Activated T-helper 9 cell treated with anti-CD3 and anti-CD28 coated beads, Interleukin-2, amount 50 U/mL, for 16 hours (primary cell): ENCODE data around the gene RFT1.
A peak's percentile ranks its signal among the peaks of the same experiment; 100 is the strongest.

Source experiments
- DNase-seq: peaks from one replicate; pipeline ENCODE4 v3.0.0-alpha.2; 2020; ENCODE audit warnings: low read depth

Gene RFT1

GRCh38 chr3:53130179-53131061, at the start of gene RFT1:
Gene RFT1, minus strand, starts transcription at chr3:53130435. Its CDS starts 35 bp downstream, at chr3:53130400.
- peak; percentile 97 for DNase-seq

- DNase-seq: no peak
Observed at GRCh38 chr3:53179580-53179979, 49.3 kb upstream of the RFT1 start.

- DNase-seq: no peak
Observed at GRCh38 chr3:53178246-53178645, 48.0 kb upstream of the RFT1 start.

GRCh38 chr3:53175613-53176540, 45.6 kb upstream of the RFT1 start:
- DNase-seq: no peak

GRCh38 chr3:53174346-53175250, 44.4 kb upstream of the RFT1 start:
- DNase-seq: no peak

GRCh38 chr3:53173107-53173506, 42.9 kb upstream of the RFT1 start:
- no peak for DNase-seq

- no peak for DNase-seq
Observed at GRCh38 chr3:53171827-53172505, 41.7 kb upstream of the RFT1 start.

GRCh38 chr3:53171064-53171418, 40.8 kb upstream of the RFT1 start:
- no peak for DNase-seq

- DNase-seq: no peak
Observed at GRCh38 chr3:53170325-53171063, 40.3 kb upstream of the RFT1 start.

GRCh38 chr3:53169832-53170324, 39.6 kb upstream of the RFT1 start:
- no peak for DNase-seq

GRCh38 chr3:53169045-53169831, 39.0 kb upstream of the RFT1 start:
- no peak for DNase-seq

- no peak for DNase-seq
Observed at GRCh38 chr3:53168175-53168923, 38.1 kb upstream of the RFT1 start.

- DNase-seq: no peak
Observed at GRCh38 chr3:53167418-53168174, 37.4 kb upstream of the RFT1 start.

GRCh38 chr3:53166781-53167291, 36.6 kb upstream of the RFT1 start:
- no peak for DNase-seq

GRCh38 chr3:53166206-53166605, 36.0 kb upstream of the RFT1 start:
- DNase-seq: no peak

GRCh38 chr3:53164911-53165310, 34.7 kb upstream of the RFT1 start:
- DNase-seq: no peak

GRCh38 chr3:53163444-53164387, 33.5 kb upstream of the RFT1 start:
- no peak for DNase-seq
